ENCODE data around the gene CTSD. TPM values are rescaled to one million over a fixed set of nuclear protein-coding genes. Genes with fewer than 3 reads are reported as not detected.

CTSD gene
- total RNA-seq, 1 donor: 221 TPM

- no peak overlapping the region for H3K4me3 ChIP-seq (ENCODE audit: low read depth, low read length)
- no peak for DNase-seq (ENCODE audit: low read depth)
- TF ChIP-seq, protein P1, sequence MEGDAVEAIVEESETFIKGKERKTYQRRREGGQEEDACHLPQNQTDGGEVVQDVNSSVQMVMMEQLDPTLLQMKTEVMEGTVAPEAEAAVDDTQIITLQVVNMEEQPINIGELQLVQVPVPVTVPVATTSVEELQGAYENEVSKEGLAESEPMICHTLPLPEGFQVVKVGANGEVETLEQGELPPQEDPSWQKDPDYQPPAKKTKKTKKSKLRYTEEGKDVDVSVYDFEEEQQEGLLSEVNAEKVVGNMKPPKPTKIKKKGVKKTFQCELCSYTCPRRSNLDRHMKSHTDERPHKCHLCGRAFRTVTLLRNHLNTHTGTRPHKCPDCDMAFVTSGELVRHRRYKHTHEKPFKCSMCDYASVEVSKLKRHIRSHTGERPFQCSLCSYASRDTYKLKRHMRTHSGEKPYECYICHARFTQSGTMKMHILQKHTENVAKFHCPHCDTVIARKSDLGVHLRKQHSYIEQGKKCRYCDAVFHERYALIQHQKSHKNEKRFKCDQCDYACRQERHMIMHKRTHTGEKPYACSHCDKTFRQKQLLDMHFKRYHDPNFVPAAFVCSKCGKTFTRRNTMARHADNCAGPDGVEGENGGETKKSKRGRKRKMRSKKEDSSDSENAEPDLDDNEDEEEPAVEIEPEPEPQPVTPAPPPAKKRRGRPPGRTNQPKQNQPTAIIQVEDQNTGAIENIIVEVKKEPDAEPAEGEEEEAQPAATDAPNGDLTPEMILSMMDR (IDR thresholded peaks at IDR 0.05; ENCODE audit: insufficient read depth, low read length): no peak
These were observed 4.4 kb upstream of the CTSD start for GRCh38 chr11:1768141-1768469.

GRCh38 chr11:1767399-1768140 is 3.8 kb upstream of the CTSD start:
- no peak for DNase-seq (ENCODE audit: low read depth)
- H3K4me3 ChIP-seq (ENCODE audit: low read depth, low read length): no peak overlapping the region

GRCh38 chr11:1766719-1767398 is 3.1 kb upstream of the CTSD start:
- H3K4me3 ChIP-seq (ENCODE audit: low read depth, low read length): no peak overlapping the region
- TF ChIP-seq, protein P1 (IDR thresholded peaks at IDR 0.05; ENCODE audit: insufficient read depth, low read length): no peak
- DNase-seq (ENCODE audit: low read depth): no peak

More at GRCh38 chr11:1767399-1768140, 3.8 kb upstream of the CTSD start:
- TF ChIP-seq, protein P1 (IDR thresholded peaks at IDR 0.05; ENCODE audit: insufficient read depth, low read length): no peak

DNA sequence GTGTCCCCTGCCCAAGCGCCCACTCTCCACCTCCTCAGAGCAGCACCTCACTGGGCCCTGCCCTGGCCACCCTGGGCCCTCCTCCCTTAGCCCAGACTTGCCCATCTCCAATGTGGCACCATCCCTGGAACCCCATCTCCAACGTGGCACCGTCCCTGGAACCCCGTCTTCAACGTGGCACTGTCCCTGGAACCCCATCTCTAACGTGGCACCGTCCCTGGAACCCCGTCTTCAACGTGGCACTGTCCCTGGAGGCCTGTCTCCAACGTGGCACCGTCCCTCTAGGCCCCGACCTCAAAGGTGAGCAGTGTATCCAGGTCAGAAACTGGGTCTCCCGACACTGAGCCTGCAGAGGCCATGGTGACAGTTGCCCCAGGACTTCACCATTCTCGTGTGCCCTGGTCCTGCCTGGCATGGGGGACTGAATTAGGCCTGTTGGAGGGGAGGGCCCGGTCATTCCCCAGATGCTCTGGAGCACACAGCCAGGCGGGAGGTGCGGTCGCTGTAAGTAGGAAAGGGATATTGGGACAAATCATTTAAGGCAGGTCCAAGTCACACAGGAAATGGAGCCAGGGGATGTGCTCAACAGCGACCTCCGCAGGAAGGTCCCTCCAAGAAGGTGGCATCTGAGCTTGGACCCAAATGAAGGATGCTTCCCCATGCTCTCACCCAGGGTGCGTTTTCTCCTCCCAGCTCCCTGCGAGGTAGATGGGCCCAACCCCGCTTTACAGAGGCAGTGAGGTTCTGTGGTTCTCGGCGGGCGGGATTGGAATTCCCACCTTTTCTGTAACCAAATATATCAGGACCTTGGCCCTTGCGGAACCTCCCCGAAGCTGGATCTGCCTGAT is 2.4 kb upstream of the CTSD start:
- no peak overlapping the region for H3K4me3 ChIP-seq (ENCODE audit: low read depth, low read length)
- TF ChIP-seq, protein P1 (IDR thresholded peaks at IDR 0.05; ENCODE audit: insufficient read depth, low read length): no peak
- no peak for DNase-seq (ENCODE audit: low read depth)

DNA sequence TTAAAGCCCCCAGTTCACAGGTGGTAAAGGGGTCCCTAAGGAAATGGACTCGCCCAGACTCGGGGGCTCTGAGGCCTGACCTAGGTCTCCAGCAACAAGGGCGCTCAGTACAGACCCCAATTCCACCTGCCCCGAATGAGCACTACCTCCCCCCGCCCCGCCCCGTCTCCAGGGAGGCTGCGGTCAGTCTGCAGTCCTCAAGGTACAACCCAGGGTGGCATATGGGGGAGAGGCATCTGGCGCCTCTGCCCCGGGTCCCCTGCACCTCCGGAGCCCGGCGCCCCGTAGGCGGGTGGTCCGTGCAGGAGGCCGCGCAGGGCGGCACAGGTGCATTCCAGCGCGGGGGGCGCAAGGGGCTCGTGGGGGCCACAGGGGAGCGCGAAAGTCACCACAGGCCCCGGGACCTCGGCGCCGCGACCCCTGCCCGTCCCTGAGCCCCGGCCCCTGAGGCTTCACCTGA is 361 bp downstream of the CTSD start:
- H3K4me3 ChIP-seq (ENCODE audit: low read depth, low read length): peak overlapping the region; percentile 85
- TF ChIP-seq, protein P1 (IDR thresholded peaks at IDR 0.05; ENCODE audit: insufficient read depth, low read length): no peak
- no peak for DNase-seq (ENCODE audit: low read depth)

DNA sequence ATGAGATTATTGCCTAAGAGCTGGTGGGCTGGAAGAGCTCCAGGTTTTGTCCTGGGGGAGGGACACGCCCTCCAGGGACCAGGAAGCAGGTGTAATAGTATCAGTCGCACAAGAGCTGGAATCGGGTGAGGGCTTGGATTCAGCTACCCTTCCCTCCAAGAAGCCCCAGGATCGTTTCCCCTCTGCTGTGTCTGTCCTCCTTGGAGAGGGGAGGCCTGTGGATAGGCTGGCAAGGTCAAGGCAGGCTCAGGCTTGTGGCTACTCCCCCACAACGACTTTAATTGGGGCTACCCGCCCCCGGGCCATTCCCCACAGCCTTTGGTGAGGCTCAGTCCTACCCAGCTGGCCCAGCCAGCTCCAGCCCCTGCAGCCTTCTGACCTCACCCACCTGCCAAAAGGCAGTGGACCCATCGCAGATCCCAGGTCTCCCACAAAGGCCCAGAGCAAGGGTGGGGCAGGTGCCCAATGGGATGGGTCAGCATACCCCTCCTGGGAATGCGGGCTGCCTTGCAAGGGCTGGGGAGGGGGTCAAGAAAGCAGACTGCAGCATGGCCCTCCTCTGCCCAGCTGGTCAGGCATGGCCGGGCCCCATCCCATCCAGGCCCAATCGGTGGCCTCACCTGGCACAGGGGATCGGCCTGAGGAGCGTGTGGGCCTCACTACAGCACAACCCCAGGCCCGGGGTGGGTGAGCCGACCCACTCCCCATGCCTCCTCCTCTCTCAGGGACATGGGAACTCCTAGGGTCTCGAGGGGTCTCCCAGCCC is 1.0 kb downstream of the CTSD start:
- peak overlapping the region; percentile 85 for H3K4me3 ChIP-seq (ENCODE audit: low read depth, low read length)
- TF ChIP-seq, protein P1 (IDR thresholded peaks at IDR 0.05; ENCODE audit: insufficient read depth, low read length): no peak
- peak; percentile 56 for DNase-seq (ENCODE audit: low read depth)
